ENCODE results near the gene KIF13A.
"Not testable (repeated sequence)": the region's sequence is repeated elsewhere in the genome, so short reads cannot be mapped to it uniquely, and the experiment has no call there.

Gene KIF13A

DNA sequence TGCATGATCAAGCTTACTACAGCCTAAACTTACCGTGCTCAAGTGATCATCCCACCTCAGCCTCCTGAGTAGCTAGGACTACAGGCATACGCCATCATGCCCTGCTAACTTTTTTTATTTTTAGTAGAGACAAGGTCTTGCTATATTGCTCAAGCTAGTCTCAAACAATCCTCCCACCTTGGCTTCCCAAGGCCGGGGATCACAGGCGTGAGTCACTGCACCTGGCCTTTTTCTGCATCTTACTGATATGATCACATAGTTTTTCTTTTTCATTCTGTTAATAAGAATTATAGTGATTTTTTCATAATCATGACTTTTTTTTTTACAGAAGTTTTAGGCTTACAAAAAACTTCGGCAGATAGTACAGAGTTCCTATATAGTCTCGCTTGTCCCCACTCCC, 93.2 kb downstream of the KIF13A start:
- TF ChIP-seq, protein P1, sequence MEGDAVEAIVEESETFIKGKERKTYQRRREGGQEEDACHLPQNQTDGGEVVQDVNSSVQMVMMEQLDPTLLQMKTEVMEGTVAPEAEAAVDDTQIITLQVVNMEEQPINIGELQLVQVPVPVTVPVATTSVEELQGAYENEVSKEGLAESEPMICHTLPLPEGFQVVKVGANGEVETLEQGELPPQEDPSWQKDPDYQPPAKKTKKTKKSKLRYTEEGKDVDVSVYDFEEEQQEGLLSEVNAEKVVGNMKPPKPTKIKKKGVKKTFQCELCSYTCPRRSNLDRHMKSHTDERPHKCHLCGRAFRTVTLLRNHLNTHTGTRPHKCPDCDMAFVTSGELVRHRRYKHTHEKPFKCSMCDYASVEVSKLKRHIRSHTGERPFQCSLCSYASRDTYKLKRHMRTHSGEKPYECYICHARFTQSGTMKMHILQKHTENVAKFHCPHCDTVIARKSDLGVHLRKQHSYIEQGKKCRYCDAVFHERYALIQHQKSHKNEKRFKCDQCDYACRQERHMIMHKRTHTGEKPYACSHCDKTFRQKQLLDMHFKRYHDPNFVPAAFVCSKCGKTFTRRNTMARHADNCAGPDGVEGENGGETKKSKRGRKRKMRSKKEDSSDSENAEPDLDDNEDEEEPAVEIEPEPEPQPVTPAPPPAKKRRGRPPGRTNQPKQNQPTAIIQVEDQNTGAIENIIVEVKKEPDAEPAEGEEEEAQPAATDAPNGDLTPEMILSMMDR (IDR thresholded peaks at IDR 0.05; ENCODE audit: low read depth, low read length), result no peak
- Histone ChIP-seq H3K36me3 (no peaks in the 10 kb centered on the region), H3K9me3 (no peaks in the 10 kb centered on the region), H3K4me1 (no peaks in the 10 kb centered on the region), H3K4me3 (ENCODE audit: low read depth, low read length) (no peak overlapping the region), H3K27me3 (no peaks in the 10 kb centered on the region)
- no peak for DNase-seq

DNA sequence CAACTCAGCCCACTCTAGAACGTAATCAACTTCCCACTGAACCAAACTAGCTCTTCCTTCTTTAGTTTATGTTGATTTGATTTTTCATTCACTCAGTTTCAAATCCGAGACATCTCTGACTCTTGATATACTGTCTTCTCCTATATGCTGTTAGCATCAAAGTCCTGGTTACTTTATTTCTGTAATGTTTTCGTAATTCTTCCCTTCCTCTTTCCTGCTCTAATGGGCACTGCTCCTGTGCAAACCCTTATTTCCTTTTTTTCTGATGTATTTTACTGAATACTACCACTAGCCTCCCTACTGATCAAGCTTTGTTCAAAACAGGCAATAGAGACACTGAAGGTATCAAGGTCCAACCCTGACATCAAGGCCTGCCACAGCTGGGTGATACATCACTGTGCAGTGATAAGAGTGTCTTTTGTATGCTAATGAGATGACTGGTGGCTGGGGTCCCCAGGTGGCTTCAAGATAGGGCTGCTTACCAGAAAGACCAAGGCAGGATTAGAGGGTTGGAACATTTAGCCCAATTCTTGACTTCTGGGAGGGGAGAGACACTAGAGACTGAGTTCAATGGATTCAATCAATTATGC, 95.2 kb downstream of the KIF13A start:
- TF ChIP-seq, protein P1 (IDR thresholded peaks at IDR 0.05; ENCODE audit: low read depth, low read length), result no peak
- H3K4me3 ChIP-seq (ENCODE audit: low read depth, low read length), result no peak overlapping the region
- no peak for DNase-seq
- H3K4me1 ChIP-seq, result no peaks in the 10 kb centered on the region
- no peaks in the 10 kb centered on the region for H3K36me3 ChIP-seq
- no peaks in the 10 kb centered on the region for H3K9me3 ChIP-seq
- no peaks in the 10 kb centered on the region for H3K27me3 ChIP-seq

DNA sequence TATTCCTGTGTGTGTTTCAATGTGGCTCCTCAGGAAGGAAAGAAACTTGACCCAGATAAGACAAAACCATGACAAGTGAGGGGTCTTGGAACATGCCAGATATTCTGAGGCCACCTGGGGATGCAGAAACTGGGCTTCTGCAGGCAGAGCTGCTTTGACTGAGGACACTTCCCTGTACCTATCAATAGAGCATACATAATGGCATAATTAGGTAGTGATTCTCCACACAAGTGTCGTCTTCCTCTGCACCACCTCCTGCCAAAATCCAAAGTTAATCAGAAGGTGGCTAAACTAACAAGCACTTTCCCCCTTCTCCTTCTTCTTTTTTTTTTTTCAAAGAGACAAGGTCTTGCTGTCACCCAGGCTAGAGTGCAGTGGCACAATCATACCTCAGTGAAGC, 97.1 kb downstream of the KIF13A start:
- no peaks in the 10 kb centered on the region for H3K9me3 ChIP-seq
- H3K27me3 ChIP-seq, result no peaks in the 10 kb centered on the region
- H3K36me3 ChIP-seq, result no peaks in the 10 kb centered on the region
- DNase-seq, result no peak
- TF ChIP-seq, protein P1 (IDR thresholded peaks at IDR 0.05; ENCODE audit: low read depth, low read length), result no peak
- no peaks in the 10 kb centered on the region for H3K4me1 ChIP-seq
- H3K4me3 ChIP-seq (ENCODE audit: low read depth, low read length), result no peak overlapping the region

DNA sequence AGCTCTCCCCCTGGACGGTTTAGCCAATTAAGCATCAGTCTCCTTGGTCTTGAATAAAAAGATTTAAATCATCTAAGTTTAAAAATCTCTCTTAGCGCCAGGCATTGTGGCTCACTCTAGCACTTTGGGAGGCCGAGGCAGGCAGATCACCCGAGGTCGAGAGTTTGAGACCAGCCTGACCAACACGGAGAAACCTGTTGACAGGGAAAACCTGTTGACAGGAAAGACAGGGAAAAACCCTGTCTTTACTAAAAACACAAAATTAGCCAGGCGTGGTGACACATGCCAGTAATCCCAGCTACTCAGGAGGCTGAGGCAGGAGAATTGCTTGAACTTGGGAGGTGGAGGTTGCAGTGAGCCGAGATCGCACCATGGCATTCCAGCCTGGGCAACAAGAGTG, 97.7 kb downstream of the KIF13A start:
- not testable (repeated sequence) for H3K36me3 ChIP-seq; H3K4me3 ChIP-seq (ENCODE audit: low read depth, low read length); H3K4me1 ChIP-seq; DNase-seq; H3K9me3 ChIP-seq; H3K27me3 ChIP-seq

DNA sequence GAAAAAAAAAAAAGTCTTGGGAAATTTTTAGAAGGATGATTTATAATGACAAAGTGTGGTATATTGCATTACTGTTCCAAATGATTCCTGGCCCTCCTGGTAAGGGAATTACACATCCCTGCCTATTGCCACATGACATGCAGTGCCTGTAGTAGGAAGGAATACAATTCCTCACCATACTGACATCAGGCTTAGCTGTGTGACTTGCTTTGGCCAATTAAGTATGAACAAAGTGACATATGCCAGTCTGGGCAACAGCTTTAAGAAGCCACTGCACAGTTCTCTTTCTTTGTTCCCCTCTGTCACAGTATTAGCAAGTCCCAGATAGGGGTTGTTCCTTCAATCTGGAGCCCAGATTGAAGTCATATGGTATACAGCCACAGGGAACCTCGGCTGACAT, 100.5 kb downstream of the KIF13A start:
- Histone ChIP-seq H3K4me1 (no peaks in the 10 kb centered on the region), H3K36me3 (no peaks in the 10 kb centered on the region), H3K9me3 (no peaks in the 10 kb centered on the region), H3K27me3 (no peaks in the 10 kb centered on the region), H3K4me3 (ENCODE audit: low read depth, low read length) (no peak overlapping the region)
- TF ChIP-seq, protein P1 (IDR thresholded peaks at IDR 0.05; ENCODE audit: low read depth, low read length), result no peak
- no peak for DNase-seq

DNA sequence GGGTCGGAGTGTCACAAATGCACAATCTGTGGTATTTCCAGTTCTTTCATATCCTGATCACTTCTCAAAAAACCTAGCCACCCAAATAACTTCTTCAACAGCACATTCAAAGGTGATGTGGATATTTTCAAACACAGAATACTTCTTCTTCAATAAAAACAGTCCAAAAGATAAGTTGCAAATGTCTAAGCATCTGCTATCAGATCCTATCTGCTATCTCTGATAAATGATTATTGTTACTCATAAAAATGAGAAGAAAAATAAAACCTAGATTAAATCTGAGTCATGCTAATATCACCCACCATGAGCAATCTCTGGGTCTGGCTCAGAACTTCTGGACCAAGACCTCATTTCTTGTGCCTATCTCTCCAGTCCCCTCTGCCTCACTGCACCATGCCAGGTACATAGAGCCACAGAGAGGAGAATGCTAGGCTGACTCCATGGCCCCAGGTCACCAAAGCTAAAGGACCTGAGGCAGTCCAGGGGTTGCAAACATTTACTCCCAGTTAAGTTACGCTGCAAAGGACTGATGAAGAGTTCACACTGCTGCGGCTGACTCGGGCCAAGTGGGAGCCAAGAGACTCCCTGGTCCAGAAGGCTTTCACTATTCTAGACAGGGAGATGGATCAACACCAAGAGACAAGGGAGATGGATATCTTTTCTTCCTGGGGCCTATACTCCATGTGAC, 101.4 kb downstream of the KIF13A start:
- H3K27me3 ChIP-seq, result no peaks in the 10 kb centered on the region
- DNase-seq, result no peak
- no peak overlapping the region for H3K4me3 ChIP-seq (ENCODE audit: low read depth, low read length)
- no peaks in the 10 kb centered on the region for H3K36me3 ChIP-seq
- H3K9me3 ChIP-seq, result no peaks in the 10 kb centered on the region
- TF ChIP-seq, protein P1 (IDR thresholded peaks at IDR 0.05; ENCODE audit: low read depth, low read length), result no peak
- H3K4me1 ChIP-seq, result no peaks in the 10 kb centered on the region
